ENCODE measurements around the gene CINP. TPM values are rescaled to one million over a fixed set of nuclear protein-coding genes. Genes with fewer than 3 reads are reported as not detected.
A peak's percentile ranks its signal among the peaks of the same experiment; 100 is the strongest.

The CINP gene
- 10 to 100 TPM; 25.1 to 27.2 TPM for total RNA-seq

- intact Hi-C loops (cut with DNase I), result no loop called here
- 1% methylated on average over 11 to 51 of the region's 58 CpGs for WGBS, 2 donors
- peak; percentile 54 to 80 (median 76) for TF ChIP-seq POLR2A (IDR thresholded peaks at IDR 0.05)
- no peak for TF ChIP-seq CTCF (IDR thresholded peaks at IDR 0.05)
- H3K4me3 ChIP-seq, result peak within 1 kb of the TSS; percentile 81 to 87
- peaks cover 0 to 6% of the 10 kb centered on the region in 2 donors for H3K36me3 ChIP-seq (replicated peaks in 1 of 2; ENCODE audit: insufficient read depth in 1 of 2, low read depth in 2 of 2)
- peak within 1 kb of the TSS; percentile 71 to 90 (median 82) for H3K27ac ChIP-seq
- H3K9me3 ChIP-seq, result no peaks in the 10 kb centered on the region
- no peaks in the 10 kb centered on the region for H3K27me3 ChIP-seq
- H3K4me1 ChIP-seq, result peaks cover 23% of the 10 kb centered on the region
- peak; percentile 99 to 100 (median 99) for DNase-seq
- ATAC-seq, result peak; percentile 98
Observed at GRCh38 chr14:102362545-102363181, at the start of gene CINP, which contains the start of gene TECPR2. TSS of gene CINP (minus strand) at chr14:102362890. CDS start at chr14:102362851, 39 bp downstream. TSS of gene TECPR2 (plus strand) at chr14:102362941. CDS start at chr14:102376722, 13,781 bp downstream.

GRCh38 chr14:102408724-102409123 is 46.0 kb upstream of the CINP start:
- ATAC-seq (no peak), DNase-seq (no peak)
- intact Hi-C loops (cut with DNase I), result no loop called here
- TF ChIP-seq POLR2A (IDR thresholded peaks at IDR 0.05), result no peak
- no peak for TF ChIP-seq CTCF (IDR thresholded peaks at IDR 0.05)
- H3K27ac ChIP-seq, result no peak overlapping the region
- no peak overlapping the region for H3K4me3 ChIP-seq
- H3K27me3 ChIP-seq, result no peaks in the 10 kb centered on the region
- no peaks in the 10 kb centered on the region for H3K4me1 ChIP-seq
- no peaks in the 10 kb centered on the region for H3K36me3 ChIP-seq (replicated peaks in 1 of 2; ENCODE audit: insufficient read depth in 1 of 2, low read depth in 2 of 2)
- H3K9me3 ChIP-seq, result no peaks in the 10 kb centered on the region

GRCh38 chr14:102407258-102407657 is 44.6 kb upstream of the CINP start:
- H3K4me1 ChIP-seq, result no peaks in the 10 kb centered on the region
- no peak for DNase-seq
- H3K36me3 ChIP-seq (replicated peaks in 1 of 2; ENCODE audit: insufficient read depth in 1 of 2, low read depth in 2 of 2), result no peaks in the 10 kb centered on the region
- WGBS, 2 donors, result 86 to 88% methylated on average over 7 of the region's 7 CpGs
- H3K4me3 ChIP-seq, result no peak overlapping the region
- no peak overlapping the region for H3K27ac ChIP-seq
- ATAC-seq, result no peak
- H3K9me3 ChIP-seq, result peaks cover 0 to 3% (median 0%) of the 10 kb centered on the region in 3 donors
- H3K27me3 ChIP-seq, result no peaks in the 10 kb centered on the region
- no peak for TF ChIP-seq CTCF (IDR thresholded peaks at IDR 0.05)
- TF ChIP-seq POLR2A (IDR thresholded peaks at IDR 0.05), result no peak
- intact Hi-C loops (cut with DNase I), result no loop called here

GRCh38 chr14:102403028-102403427 is 40.3 kb upstream of the CINP start:
- Histone ChIP-seq H3K4me1 (no peaks in the 10 kb centered on the region), H3K27ac (no peak overlapping the region), H3K4me3 (no peak overlapping the region), H3K9me3 (peaks cover 0 to 11% (median 0%) of the 10 kb centered on the region in 3 donors), H3K27me3 (no peaks in the 10 kb centered on the region), H3K36me3 (replicated peaks in 1 of 2; ENCODE audit: insufficient read depth in 1 of 2, low read depth in 2 of 2) (no peaks in the 10 kb centered on the region)
- TF ChIP-seq CTCF (IDR thresholded peaks at IDR 0.05) (no peak), POLR2A (IDR thresholded peaks at IDR 0.05) (no peak)
- intact Hi-C loops (cut with DNase I), result no loop called here
- ATAC-seq (no peak), DNase-seq (no peak)

- no peaks in the 10 kb centered on the region for H3K36me3 ChIP-seq (replicated peaks in 1 of 2; ENCODE audit: insufficient read depth in 1 of 2, low read depth in 2 of 2)
- ATAC-seq (no peak), DNase-seq (no peak)
- no peak overlapping the region for H3K4me3 ChIP-seq
- WGBS, 2 donors, result 84 to 93% methylated on average over 7 of the region's 7 CpGs
- no peak overlapping the region for H3K27ac ChIP-seq
- no peaks in the 10 kb centered on the region for H3K27me3 ChIP-seq
- H3K9me3 ChIP-seq, result peaks cover 0 to 8% (median 0%) of the 10 kb centered on the region in 3 donors
- peaks cover 7% of the 10 kb centered on the region for H3K4me1 ChIP-seq
- intact Hi-C loops (cut with DNase I), result no loop called here
- TF ChIP-seq CTCF (IDR thresholded peaks at IDR 0.05) (no peak), POLR2A (IDR thresholded peaks at IDR 0.05) (no peak)
Observed at GRCh38 chr14:102396521-102396920, 33.8 kb upstream of the CINP start.
